Fibroblast of skin of abdomen (primary cell): ENCODE results near the gene DENND2C.
"Not testable (repeated sequence)": the region's sequence is repeated elsewhere in the genome, so short reads cannot be mapped to it uniquely, and the experiment has no call there.

ENCODE experiments used
- DNase-seq: peaks from one replicate; pipeline ENCODE4 v3.0.0-alpha.2; 2013

Gene DENND2C

DNA sequence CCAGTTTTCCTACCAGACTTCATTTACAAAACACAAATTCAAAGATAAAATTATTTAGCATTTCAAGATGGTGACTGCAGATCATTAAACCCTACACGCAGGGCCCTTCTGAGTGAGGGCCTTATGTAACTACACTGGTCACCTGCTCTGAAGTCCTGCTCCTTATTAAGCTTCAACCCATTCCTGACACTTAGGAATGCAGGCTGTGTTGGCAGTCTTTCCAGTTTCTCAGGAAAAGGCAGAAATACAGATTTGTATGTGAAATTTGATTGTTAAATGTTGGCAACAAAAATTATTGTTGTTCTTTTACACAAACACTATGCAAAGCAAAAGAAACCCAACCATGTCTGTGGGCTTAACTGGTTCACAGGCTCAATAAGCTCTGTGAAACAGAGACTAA, 62.6 kb downstream of the DENND2C start:
- DNase-seq, result no peak

DNA sequence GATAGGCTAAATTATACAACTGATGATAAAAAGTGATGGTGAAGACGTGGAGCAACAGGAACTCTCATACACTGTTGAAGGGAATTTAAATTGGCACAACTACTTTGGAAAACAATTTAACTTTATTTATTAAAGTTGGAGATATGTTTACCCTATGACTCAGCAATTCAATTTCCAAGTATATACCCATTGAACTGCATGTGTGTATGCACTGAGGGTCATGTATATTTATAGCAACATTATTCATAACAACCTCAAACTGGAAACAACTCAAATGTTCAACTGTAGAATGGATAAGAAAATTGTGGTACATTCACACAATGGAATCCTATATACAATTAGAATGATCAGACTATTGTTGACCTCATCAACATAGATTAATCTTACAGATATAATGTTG, 71.9 kb downstream of the DENND2C start:
- no peak for DNase-seq

DNA sequence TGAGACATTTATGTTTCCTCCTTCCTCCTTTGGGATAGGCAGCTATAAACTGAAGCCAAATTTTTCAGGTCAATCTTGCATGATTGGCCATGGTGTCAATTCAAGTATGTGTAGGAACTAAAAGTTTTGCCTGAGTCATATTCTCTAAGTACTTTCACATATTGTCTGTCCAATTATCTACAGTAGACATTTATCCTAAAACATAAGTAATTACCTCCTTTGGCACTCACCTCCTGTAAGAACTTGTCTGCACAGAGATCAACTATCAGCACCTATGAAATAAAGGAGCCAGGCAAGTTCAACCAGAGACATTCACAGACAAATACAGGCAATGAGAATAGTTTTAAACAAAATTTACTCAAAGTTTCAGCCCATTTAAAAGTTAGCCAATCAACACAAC, 74.2 kb downstream of the DENND2C start:
- DNase-seq, result no peak

DNA sequence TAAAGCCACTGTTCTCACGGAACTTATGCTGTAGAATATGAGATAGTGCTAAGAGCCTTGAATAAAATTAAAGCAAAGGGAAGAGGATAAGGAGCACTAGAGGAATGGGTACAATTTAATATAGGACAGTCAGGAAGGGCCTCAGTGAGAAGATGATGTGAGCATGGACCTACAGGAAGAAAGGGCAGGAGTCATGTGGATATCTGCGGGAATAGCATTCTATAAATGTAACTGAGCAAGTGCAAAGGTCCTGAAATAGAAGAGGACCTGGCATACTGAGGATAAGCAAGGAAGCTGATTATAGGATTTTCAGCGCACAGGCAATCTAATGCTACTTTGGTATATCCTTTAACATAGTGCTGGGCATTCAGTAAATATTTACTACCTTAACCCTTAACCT, 75.8 kb downstream of the DENND2C start:
- DNase-seq, result no peak

DNA sequence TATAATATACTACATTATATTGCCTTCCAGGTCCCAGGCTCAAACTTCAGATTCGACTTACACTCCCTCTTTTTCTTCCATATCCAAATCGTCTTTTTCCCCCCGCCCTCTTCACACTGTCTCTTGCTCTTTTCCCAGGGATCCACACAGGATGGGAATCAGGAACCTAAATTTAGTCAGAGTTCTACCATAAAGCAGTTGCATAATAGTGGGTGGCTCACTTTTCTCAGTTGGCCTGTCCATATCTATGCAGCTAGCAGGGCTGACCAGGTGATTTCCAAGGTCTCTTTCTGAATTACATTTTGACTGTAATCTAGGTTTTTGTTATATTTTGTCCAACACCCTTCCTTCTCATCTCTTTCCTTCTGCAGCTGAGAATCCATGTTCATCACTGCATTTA, 80.7 kb downstream of the DENND2C start:
- DNase-seq, result no peak

DNA sequence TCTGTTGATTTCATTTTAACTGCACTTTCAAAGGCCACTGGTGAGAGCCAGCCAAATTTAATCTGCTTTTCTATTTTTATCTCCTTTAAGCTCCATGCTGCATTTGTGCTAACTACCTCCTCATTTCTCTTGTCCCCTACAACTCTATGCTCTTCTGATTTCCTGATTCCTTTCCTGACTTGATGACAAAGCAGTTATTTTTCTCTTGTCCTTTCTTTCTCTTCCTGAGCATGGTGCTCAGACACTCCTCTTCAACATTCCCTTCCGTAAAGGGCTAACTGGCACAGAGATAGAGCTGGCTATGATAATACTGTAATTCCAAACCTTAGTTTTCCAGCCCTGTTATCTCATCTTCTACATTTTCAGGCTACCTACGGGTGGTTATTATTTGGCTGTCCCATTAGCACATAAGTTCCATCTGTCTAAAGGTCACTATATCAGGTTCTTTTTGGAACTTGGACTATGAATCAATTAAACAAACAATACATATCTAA, 81.6 kb downstream of the DENND2C start:
- no peak for DNase-seq

DNA sequence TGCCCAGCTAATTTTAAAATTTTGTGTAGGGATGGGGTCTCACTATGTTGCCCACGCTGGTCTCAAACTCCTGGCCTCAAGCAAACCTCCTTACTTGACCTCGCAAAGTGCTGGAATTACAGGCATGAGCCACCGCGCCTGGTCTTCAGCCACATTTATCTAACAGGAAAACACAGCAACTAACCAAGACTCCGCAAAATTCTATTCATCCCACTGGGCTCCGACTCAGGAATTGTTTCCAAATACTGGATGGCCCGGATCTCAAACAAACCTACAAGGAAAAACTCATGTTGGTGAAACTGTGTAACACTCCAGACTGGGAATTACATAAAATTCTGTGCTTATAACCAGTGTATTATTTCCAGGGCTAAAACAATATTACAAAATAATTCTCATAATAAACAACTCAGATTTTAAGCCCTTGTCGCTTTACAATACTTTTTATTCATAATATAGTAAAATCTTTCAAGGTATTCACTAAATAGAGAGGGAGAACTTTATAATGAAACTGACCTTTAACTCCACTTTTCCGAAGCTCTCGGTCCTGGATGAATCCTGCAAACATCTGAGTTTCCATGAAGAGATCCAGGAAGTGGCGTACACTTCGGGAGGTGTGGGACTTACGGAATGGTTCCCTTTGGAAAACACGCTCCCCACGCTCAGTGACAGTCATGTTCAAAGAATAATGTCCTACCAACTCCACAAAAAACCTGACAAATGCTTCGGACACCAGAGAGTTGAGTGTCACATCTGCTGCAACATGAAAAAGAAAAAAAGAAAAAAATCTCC, 82.5 kb downstream of the DENND2C start:
- DNase-seq, result no peak

DNA sequence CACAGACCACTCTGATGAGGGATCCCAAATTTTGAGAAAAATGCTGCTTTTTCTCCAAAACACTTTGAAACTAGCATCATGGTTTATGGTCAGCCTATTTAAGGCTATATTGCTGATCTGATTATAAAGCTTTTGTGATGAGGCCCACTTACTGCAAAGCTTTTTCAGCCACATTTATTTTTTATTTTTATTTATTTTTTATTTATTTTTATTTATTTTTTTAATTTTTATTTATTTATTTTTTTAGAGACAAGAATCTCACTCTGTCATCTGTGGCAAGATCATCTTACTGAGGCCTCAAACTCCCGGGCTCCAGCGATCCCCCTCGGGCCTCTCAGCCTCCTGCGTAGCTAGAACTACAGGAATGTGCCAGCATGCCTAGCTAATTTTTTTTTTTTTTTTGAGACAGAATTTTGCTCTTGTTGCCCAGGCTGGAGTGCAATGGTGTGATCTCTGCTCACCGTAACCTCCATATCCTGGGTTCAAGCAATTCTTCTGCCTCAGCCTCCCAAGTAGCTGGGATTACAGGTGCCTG, 83.3 kb downstream of the DENND2C start:
- DNase-seq, result no peak

DNA sequence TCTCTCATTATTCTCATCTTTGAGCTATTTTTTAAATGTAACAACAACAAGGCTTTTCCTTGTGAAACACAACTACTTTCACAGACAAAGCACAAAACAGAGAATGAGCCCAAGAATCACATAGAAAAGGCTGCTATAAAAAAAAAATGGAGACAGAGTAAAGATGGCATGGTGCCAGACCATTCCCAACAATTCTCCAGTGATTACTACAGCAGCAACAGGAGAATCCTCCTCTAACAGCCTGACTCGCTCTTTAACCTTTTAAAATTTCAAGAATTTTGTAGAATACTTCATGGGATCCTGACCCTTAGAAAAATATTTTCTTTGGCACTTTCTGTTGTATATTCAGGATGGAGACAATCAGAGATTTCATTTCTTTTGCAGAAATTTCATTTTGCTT, 84.6 kb downstream of the DENND2C start:
- peak; percentile 47 for DNase-seq

DNA sequence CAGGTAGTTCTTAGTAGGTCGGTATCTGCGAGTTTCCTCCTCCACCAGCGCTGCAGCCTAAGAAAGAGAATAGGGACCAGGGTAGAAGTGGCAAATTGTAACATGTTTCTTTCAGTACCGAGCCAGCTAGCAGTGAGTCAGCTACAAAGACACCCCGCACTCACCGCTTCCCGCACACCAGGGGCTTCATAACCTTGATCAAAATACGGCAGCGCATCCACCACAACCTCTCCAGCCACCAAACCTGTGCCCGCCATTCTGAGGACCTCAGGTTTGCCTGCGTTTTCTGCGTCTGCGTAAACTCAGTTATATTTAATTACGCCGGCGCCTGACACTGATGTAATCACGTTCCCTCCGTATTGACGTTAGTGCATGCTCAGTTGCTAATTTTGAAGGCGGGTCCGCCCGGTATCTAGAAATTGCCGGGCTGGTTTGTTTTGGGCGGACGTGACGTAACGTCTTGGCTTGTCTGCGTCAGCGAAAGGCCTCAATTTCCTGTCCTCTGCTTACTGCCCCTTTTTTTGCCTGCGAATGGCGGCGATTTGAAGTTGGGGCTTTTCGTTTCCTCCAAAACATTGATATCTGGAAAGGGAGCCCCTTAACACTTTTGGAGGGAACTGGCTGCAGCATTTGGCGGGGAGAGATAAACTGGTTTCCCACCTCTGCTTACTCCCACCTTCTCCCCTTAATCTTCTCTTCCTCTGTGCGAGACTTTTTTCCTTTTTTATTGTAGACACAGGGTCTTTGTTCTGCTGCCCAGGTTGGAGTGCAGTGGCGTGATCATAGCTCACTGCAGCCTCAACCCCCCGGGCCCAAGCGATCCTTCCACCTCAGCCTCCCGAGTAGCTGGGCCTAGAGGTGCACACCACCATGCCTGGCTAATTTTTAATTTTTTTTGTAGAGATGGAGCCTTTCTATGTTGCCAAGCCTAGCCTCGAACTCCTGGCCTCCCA, 88.2 kb downstream of the DENND2C start, which contains the start of gene BCAS2:
Gene BCAS2, minus strand, starts transcription at position 281 of the 953 bp plus-strand sequence. Its CDS starts 24 bp downstream, at position 257.
- DNase-seq, result peak; percentile 99

DNA sequence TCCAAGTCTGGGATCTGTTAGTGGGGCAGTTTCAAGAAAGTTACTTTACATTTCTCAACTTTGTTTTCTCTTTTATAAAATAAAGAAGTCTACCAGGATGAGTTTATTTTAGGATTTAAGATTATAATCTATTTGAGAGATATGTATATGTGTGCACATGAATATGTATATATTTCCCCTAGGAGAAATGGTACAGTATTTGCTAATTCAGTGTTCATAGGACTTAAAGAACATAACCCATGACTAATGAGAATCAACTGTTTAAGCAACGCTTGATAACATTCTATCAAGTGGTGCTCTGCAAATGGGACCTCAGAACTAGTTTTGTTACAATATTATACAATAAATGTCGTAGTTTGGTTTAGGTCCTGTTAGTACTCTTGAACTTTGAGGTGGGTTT, 95.5 kb downstream of the DENND2C start:
- DNase-seq, result no peak

DNA sequence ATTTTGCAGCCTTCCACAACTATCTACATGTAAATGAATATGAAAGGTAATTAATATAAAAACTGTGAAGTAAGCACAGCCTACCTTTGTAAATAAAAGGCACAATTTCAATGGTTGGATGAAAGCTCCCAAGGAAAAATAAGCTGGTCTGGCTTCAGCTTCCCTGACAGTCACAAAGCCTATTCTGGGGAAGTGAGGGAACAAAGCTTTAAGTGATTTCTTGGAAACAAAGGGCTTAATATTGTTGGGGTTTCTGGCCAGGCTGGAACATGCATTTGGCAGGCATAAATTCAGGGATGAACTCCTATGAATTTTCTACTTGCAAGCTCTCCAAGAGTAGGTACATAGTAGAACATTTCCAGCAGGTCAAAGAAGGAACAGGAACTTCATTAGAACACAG, 105.7 kb downstream of the DENND2C start:
- no peak for DNase-seq

DNA sequence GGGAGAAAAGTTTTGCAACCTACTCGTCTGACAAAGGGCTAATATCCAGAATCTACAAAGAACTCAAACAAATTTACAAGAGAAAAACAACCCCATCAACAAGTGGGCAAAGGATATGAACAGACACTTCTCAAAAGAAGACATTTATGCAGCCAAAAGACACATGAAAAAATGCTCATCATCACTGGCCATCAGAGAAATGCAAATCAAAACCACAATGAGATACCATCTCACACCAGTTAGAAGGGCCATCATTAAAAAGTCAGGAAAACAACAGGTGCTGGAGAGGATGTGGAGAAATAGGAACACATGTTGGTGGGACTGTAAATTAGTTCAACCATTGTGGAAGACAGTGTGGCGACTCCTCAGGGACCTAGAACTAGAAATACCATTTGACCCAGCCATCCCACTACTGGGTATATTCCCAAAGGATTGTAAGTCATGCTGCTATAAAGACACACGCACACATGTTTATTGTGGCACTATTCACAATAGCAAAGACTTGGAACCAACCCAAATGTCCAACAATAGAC, 106.8 kb downstream of the DENND2C start:
- DNase-seq, result not testable (repeated sequence)

DNA sequence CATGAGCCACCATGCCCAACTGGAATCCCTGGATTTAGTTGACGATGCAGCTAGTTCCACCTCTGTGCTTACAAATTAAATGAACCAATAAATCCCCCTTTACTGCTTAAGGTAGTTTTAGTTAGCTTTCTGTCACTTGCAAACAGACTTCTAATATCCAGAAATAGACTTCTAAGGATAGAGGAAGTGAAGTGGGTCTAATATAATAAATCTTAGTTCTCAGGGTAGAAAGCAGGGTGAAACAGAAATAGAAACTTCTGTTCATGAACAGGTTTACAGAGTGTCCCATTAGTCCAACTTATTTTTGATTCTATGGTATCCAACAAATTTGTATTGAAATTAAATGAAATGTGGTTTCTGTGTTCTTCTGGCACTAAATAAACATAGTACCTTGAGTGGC, 108.5 kb downstream of the DENND2C start:
- DNase-seq, result no peak

DNA sequence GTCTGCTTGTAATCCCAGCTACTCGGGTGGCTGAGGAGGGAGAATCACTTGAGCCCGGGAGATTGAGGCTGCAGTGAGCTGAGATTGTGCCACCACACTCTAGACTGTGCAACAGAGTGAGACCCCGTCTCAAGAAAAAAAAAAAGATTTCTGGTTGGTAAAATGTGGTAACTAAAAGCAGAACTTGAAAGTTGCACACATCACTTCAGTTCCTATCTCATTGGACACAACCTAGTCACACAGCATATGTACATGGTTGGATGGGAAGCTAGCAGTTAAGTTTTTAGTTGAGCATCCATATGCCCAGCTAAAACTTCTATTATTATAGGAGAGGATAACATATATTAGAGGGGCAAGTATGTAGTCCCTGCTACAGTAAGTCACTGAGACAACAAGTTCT, 110.5 kb downstream of the DENND2C start:
- no peak for DNase-seq

DNA sequence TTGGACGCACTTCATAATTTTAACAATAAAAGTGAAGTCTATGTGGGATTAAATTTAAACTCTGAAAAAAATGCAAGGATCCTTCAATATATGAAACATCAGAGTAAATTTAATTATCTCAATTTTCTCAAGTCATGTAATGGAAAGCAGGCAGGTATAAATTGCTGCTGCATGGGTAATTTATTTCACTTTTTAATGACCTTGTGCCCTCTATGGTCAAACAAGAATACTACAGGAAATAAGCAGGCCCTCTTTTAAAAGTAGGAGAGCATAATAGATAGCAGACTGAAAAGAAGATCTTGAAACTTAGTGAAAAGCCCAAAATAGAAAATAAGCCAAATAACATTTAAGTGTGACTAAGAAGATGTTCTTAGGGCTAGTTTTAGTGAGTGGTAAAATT, 111.3 kb downstream of the DENND2C start:
- no peak for DNase-seq

DNA sequence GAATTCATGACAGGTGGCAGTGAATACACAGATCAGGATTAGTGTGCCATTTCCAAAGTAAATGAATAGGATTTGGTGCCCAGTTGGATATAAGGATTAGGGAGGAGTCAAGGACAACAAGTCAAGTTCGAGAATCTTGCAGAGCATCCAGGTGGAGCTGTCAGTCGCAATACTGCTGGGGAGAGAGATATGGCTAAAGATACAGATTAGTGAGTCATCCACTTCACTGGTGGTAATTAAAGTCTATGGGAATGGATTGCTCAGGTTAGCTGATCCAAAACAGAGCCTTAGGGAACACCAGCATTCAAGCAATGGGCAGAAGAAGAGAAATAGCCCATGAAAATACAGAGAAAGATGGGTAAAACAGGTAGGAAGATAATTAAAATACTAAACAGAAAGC, 115.3 kb downstream of the DENND2C start:
- no peak for DNase-seq

DNA sequence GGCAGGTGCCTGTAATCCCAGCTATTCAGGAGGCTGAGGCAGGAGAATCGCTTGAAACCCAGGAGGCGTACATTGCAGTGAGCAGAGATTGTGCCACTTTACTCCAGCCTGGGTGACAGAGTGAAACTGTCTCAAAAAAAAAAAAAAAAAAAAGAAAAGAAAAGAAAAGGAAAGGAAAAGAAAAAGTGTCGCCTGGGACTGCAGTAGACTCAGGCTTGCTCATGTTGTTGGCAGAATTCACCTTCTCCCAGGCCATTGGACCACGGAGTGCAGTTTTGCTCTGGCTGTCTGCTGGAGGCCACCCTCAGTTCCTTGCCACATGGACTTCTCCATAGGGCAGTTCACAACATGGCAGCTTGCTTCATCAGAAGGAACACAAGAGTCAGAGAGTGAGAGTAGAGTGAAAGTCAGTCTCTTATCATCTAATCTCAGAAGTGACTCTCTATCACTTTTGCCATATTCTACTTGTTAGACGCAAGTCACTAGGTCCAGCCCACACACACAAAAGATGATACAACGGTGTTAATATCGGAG, 117.7 kb downstream of the DENND2C start:
- no peak for DNase-seq

DNA sequence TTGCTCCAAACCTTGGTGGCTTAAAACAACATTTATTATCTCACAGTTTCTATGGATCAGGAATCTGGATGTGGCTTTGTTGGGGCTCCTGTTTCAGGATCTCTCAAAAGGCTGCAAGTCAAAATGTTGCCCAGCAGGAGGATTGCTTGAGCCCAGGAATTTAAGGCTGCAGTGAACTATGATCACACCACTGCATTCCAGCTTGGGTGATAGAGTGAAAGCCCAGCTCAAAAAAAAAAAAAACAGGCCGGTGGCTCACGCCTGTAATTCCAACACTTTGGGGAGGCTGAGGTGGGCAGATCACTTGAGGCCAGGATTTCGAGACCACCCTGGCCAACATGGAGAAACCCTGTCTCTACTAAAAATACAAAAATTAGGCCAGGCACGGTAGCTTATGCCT, 118.4 kb downstream of the DENND2C start:
- no peak for DNase-seq

DNA sequence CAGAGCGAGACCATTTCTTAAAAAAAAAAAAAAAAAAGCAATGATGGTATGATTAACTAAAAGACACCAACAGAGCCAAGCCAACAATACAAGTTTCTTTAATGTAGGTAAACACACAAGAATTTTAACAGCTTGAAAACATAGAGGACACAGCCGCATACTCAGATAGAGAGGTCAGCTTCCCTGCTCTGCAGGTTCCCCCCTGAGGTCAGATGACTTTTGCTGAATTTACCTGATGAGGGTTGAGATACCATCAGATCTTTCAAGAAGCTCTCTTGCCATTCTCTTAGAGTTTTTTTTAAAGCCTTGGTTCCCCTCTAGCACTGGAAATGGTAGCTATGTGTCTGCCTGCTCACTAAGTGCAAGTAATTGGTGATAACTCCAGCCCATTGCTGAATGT, 119.5 kb downstream of the DENND2C start:
- DNase-seq, result no peak

DNA sequence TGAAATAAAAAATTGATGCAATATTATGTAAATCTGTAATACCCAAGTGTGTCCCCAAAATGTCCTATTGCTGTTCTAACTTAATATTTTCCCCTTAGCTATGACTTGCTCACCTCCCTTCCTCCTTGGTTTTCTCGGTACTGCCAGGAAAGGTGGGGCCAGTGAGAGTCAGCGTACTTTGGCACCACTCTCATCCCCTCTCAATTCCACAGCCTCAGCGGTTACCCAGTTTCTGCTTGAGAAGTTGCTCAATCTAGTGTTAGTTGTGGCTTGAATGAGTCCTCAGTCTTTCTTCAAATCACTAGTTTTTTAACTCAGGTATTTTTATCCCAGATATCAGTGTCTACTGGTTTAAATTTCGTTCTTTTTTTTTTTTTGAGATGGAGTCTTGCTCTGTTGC, 120.7 kb downstream of the DENND2C start:
- DNase-seq, result no peak

DNA sequence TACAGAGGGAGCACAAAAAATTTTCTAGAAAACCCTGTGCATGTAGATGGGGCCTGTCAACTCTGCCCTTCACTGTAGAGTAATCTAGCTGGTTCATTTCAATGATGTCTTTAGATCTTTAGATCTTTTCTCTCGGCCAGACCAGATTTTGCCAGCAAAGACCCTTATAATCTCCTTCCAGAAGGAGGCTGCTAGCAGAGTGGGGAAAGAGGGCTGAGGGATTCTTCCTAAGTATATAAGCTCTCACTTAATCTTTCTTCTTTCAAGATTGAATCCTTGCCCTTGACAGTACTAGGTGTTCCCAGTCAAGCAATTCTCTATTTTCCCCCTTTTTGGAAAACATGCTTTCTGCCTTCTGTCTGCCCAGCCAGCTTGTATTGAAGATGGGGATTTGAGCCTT, 122.8 kb downstream of the DENND2C start:
- no peak for DNase-seq

DNA sequence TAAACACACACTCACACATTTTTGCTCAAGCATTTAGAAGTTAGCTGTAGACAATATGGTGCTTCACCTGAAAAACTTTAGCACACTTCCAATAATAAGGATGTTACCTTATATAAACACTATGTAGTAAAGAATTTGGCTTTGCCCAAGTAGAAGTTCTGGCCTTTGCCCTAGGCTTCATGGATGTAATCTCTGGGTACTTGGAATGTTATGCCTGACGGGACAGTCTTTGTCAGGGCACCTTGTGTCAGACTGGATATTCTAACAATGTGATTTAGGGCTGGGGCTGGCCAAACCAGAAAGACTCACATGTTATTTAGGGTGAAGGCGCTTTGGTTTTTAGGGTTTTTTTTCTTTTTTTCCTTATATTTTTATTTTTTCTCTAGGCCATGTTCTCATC, 124.1 kb downstream of the DENND2C start:
- DNase-seq, result no peak
